Stimulated activated CD8-positive, alpha-beta memory T cell treated with anti-CD3 and anti-CD28 coated beads, Interleukin-7, amount 100 ng/mL, for 48 hours (primary cell): Measurements from ENCODE around the gene SHLD1.
"Not testable (repeated sequence)": the region's sequence is repeated elsewhere in the genome, so short reads cannot be mapped to it uniquely, and the experiment has no call there.

Experiments
- DNase-seq, 2 donors: peaks; one replicate each; pipeline ENCODE4 v3.0.0-alpha.2; 2020; ENCODE audit warnings: low read depth in 1 of 2; ENCODE audit errors: extremely low read depth in 1 of 2

The SHLD1 gene

DNA sequence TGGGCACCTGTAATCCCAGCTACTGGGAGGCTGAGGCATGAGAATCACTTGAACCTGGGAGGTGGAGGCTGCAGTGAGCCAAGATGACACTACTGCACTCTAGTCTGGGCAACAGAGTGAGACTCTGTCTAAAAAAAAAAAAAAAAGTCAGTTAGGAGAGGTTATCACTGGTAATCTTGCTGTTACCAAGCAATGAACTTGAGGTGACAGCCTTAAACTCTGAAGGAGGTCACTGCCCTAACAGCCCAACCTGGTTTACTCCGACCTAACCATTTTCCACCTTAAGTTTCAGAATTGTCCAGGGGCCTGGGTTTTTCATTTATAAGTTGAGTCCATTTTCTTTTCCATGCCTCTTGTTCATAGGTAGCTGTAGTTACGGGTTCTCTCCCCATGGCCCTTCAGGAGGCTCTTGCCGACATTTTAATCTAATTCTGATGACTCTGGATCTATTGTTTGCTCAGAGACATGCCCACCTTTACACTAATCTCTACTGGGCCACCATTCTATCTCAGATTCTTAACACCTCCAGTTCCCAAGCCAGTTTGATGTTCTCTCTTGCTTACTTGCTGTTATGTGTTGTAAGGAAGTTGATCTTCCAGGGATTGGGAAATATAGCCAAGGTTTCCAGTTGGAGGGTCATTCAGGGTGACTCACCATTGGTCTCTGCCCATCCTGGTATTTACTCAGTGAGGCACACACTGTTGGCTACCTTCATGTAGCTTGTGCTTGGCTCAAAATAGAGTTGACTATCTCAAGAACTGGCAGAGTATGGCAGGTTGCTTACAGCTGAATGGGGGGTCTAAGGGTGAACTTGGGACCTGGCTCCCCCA lies 29.1 kb downstream of the SHLD1 start:
- DNase-seq, result no peak

DNA sequence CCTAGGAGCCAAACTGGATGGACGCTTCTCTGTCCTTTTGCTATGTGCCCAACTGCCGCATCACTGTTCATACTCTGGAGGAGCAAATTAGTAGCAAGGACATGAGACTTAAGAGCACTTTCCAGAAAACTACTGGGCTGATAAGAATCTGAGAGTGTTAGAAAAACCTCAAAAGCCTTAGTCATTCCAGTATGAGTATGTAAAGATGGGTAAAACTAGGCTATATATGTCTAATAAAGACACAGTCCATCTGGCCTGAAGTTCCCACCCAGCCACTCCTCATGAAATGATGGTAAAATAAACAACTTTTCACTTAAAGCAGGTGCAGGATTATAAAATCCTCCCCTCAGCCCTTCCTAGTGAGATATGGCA lies 30.6 kb downstream of the SHLD1 start:
- DNase-seq, result no peak

DNA sequence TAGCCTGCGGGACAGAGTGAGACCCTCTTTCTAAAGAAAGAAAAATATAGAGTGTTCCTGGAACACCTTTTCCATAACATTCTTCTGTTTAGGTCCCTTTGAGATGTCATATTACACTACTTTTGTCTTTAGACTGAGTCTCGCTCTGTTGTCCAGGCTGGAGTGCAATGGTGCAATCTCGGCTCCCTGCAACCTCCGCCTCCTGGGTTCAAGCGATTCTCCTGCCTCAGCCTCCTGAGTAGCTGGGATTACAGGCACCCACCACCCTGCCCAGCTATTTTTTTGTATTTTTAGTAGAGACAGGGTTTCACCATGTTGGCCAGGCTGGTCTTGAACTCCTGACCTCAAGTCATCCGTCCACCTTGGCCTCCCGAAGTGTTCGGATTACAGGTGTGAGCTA lies 31.2 kb downstream of the SHLD1 start:
- DNase-seq, result not testable (repeated sequence)

DNA sequence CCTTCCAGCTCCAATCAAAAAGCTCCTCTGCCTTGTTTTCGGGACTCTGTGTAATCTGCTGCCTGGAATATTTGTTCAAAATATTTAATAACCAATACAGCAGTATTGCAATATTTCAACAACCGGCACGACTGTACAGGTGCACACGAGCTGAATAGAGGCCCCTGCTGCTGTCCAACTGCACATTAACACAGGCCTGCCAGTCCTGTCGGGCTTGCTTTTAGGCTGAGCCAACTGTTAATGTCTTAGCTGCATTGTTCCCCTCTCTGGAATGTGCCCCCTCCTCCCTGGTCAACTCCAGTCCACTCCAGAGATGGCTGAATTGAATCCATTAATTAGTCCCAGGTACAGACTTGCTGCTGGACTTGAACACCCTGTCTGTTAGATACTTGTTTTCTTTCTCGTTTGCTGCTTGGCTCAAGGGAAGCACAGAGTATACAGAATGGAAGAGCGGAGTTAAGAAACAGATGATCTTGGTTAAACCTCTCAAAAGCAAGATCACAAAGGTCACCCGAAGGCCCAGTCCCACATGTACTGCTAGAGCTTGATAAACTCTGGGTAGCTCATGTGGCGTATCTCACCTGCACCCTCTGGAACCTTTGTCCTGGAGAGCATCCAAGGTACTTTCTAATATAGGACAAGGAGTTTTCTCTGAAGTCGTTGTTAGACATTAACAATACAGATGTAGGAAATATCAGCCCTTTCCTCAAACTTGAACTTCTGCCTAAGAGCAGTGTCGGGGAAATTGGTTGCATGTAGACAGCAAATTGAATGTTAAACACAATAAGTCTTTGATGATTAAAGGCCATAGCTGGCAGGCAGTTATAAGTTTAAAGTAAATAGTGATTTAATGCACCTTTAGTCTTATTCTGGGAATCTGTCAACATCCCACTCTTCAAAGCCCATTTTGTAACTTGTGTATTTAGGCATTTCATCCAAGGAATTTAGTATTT lies 31.9 kb downstream of the SHLD1 start:
- no peak for DNase-seq

DNA sequence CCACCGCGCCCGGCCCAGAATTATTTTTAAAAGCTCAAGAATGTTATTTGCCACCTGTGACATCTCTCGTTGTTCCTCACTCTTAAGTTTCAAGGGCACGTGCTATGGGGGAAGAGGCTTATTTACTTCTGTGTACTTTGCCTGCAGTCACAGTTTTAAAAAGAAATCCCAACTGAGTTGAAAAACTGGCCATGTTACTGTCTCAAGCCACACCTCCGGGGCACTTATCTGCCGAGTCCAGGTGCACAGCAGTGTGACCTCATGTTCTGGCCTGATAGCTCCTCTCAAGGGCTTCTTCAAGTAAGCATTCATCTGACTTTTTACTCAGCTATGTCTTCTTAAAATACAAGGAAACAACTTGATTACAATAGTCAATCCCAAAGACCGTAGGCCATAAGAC lies 34.5 kb downstream of the SHLD1 start:
- DNase-seq, result no peak

DNA sequence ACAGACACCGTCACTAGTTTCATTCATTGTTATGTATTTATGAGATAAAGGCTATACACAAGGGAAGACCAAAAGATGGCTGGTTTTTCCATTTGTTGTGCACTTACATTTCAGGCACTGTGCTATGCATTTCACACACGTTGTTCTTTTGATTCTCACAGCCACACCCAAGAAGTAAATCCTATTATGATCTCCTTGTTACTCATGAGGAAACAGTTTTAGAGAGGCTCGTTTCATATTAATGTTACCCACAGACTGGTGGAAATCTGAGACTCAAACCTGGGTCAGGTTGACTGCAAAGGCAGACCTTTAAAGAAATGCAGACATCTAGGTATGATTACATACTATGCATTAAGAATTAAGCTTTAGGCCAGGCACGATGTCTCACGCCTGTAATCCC lies 34.9 kb downstream of the SHLD1 start:
- no peak for DNase-seq

DNA sequence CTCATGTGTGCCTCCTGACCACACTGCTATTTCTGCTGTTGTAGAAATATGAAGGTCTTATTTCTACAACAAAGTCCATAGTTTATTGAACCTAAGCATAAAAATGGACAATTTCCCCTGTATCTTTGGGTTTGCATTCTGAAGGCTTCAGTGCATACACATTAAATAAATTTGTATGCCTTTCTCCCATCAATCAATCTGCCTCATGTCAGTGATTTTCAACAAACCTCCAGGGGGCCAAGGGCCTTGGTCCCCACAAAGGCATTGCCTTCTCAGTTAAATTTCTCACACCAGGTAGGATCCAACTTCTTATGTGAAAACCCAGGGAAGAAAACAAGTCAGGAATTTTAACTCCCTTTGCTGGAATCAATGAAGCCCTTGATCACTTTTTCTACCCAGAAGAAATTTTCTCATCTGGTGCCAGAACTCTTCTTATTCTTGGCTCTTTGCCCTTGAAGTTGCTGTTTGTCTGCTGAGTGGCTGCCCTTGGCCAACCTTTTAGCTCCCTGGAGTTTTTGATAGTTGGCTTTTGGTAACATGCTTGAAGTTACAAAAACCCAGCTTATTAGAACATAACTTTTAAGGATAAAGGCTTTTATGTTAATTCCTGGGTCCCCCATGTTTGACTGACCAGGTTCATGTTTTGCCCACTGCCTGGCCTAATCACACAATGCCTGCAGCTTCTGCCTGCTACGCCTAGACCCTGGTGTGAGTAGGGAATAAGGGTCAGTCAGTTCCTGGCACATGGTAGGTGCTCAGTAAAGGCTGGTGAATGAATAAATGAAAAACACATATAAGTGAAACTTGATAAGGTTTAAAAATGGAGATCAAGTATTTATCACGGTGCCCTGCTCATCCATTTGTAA lies 37.0 kb downstream of the SHLD1 start:
- no peak for DNase-seq

DNA sequence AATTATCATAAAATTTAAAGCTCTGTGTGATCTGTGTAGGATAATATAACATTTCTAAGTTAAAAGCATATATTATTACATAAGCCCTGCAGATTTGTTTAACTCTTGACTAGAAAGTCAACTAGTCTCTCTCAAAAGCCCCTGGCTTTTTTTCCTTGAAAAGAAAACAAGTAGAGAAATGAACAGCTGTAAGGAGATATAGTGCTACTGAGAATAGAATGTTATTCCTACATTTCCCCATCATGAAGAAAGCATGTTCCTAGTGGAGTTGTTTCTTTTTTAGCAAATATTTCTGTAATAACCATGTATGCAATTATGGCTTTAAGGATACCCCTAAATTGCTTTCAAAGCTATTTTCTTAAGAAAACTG lies 37.6 kb downstream of the SHLD1 start:
- DNase-seq, result no peak

DNA sequence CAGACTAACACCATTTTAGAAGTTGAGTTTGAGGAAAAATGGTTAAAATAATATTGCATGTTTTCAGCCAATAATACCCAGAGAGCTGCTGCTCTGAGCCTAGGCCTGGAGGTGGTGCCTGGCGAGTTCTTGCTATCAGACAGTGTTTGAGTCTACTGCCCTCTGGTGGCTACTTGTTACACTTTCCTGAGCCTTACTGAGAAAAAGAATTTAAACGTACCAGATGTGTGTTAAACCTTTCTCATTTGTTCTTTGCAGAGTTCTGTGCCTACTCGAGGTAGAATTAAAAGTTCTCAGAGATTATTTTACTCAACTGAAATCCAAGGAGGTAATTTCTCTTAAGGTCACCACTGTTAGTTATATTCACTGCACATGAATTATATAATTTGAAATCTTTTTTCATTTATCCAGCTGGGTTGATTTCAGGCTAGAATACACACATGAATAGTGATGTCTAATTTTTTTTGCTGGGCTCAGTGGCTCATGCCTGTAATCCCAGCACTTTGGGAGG lies 38.2 kb downstream of the SHLD1 start:
- DNase-seq, result peak; percentile 16 to 65

DNA sequence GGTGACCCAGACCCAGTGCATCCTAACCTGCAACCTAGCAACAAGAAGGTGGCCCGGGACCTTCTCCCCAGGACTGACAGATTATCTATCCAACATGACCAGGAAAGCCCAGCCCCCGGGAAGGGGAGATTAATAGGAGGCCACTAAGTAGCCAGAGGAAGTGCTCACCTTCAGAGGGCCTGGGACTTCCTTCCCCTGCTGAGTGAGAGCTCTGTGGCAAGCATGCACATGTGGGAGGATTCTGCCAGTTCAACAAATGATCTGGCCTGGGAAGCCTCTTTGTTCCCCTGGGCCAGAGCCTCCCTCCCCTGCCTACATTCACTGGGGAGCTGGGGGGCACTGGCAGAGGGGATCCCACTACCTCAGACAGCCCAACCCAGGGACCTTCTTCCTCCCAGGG lies 39.6 kb downstream of the SHLD1 start:
- DNase-seq, result no peak

DNA sequence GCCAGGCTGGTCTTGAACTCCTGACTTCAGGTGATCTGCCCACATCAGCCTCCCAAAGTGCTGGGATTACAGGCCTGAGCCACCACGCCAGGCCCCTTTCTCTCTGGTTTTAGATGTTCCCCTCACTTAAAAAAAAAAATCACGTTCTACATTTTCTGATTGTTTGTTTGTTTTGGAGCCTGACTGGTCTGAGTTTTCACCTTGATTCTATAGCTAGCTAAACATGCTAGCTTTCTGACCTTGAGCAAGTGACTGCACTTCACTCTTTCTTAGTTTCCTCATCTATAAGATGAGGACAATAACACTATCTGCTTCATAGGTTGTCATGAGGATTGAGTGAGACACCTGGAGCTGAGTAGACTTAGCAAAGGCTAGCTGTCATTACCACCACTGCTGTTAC lies 43.7 kb downstream of the SHLD1 start:
- DNase-seq, result no peak

DNA sequence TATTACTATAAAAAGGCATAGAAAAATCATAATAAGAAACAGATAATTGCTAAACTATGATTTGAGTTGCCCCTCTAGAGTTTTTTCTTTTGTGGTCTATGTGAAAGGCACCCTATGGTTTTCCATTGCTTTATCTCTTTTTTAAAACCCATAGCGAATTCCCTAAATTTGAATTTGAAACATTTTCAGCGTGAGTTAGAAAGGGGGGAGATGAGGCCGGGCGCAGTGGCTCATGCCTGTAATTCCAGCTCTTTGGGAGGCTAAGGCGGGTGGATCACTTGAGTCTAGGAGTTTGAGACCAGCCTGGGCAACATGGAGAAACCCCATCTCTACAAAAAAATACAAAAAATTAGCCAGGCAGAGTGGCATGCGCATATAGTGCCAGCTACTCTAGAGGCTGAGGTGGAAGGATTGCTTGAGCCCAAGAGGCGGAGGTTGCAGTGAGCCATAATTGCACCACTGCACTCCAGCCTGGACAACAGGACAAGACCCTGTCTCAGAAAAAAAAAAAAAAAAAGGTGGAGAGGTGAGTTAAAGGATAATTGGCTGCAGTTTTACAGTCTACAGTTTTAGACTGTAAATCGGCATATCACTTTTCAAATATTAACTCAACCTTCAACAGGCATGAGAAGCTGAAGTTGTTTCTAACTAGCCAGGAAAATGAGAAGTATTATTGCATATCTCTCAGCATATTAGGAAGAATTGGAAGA lies 46.3 kb downstream of the SHLD1 start:
- no peak for DNase-seq

DNA sequence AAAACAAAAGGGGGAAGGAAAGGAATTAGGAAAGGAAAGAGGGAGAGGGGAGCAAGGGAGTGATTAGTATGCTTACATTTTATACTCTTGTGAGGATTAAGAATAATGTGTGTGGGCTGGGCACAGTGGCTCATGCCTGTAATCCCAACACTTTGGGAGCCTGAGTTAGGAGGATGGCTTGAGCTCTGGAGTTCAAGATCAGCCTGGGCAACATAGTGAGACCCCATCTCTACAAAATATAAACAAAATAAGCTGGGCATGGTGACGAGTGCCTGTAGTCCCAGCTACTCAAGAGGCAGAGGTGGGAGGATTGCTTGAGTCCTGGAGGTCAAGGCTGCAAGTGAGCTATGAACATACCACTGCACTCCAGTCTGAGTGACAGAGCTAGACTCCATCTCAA lies 47.0 kb downstream of the SHLD1 start:
- no peak for DNase-seq

DNA sequence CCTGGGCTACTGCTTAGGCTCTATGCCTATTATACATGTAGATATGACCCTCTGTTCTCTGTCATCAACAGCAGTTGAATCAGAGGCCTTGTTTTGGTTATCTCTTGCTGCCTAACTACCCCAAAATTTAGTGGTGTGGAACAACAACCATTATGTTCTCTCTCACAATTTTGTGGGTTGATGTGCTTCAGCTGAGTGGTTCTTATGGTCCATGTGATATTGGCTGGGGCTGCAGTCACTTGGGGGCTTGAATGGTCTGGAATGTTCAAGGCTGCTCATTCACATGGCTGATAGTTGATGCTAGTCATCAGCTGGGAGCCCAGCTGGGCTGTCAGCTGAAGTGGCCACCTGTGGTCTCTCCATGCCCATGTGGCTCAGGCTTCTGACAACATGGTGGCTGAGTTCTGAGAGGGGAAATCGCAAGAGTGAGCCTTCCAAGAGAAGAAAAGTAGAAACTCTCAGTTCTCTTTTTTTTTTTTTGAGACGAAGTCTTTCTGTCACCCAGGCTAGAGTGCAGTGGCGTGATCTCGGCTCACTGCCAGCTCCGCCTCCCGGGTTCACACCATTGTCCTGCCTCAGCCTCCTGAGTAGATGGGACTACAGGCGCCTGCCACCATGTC lies 47.8 kb downstream of the SHLD1 start:
- no peak for DNase-seq

DNA sequence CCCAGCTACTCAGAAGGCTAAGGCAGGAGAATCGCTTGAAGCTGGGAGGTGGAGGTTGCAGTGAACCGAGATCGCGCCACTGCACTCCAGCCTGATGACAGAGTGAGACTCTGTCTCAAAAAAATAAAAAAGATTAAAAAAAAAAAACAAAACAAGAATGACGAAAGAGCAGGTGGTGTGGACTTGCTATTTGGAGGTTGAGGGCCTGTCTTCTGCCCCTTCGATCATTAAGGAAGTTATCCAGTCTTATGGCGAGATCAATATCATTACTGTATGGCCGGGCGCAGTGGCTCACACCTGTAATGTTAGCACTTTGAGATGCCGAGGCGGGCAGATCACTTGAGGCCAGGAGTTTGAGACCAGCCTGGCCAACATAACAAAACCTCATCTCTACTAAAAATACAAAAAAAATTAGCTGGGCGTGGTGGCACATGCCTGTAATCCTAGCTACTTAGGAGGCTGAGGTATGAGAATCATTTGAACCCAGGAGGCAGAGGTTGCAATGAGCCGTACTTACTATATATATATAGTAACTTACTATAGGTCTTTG lies 53.6 kb downstream of the SHLD1 start:
- DNase-seq, result not testable (repeated sequence)

DNA sequence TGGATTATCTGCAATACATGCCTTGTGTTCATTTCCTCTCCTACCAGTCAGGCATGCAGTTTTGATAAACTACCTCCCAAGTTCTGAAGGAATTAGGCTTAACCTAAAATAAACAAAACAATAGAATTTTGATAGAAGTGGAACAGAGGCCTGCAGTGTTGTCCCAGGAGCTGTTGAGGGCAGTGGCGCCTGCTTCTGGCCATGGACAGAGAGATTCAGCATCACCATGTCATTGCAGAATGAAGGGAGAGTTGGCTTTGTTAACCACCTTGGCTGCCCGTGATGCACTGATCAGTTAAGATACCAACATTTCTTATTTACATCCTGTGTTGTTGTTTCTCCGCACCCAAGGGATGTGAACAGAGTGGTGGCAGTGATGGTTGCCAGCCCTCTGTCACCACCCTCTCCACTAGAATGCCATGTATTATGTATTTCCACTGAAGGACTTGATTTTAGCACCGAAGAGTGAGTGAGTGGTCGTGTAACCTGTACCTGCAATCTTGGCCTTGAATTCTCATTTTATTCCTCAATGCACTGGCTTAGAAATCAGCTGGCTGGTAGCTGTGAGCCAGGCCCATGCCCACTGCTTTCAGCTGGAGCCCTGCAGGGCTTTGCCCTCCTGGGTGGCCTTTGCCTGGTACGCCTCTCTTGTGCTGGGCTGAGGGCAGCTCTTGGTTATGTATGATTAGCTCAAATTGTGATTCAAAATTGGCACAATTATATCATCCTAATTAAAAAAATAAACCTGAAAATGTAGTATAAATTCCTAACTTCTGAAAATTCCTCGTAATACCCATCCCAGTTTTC lies 56.5 kb downstream of the SHLD1 start:
- DNase-seq, result no peak

DNA sequence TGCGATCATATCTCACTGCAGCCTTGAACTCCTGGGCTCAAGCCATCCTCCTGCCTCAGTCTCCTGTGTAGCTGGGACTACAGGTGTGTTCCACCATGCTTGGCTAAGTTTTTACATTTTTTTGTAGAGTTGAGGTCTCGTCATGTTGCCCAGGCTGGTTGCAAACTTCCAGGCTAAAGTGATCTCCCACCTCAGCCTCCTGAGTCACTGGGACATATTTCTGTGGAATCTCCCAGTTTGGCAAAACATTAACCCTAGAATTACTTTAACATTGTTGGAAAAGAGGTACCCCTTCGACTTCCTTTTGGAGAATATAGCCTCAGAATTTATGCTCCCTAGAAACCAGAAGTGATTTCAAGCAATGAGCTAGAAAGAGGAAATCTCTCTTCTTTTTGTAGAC lies 57.2 kb downstream of the SHLD1 start:
- DNase-seq, result no peak

DNA sequence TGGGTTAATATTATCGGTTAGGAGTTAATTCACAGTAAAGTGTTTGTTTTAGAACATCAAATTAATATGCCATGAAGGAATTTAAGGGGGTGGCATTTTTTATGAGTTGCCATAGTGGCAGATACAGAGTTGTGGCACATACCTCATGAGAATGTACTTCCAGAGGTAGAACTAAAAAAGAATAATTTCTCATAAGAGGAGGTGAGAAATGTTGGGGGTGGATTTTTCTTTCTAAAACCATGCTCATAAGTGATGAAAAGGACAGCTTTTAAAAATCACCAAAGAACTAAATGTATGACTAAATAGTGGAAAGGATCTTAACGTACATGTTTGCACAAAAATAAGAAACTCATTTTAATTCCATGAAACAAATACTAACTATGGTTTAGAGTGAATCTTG lies 58.7 kb downstream of the SHLD1 start:
- DNase-seq, result no peak

DNA sequence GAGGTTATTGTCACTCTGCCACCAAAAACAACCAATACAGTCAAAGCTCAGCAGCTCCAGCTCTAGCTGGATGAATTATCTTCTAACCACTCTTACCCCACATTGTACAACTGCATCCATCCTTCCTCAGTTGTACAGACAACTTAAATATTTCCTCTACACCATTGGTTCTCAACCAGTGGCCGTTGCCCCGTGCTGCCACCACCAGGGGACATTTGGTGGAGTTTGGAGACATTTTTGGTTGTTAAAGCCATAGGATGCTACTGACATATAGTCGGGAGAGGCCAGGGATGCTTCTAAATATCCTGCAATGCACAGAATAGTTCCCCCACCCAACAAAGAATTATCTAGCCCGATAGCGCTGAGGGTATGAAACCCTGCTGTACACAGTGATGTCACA lies 59.3 kb downstream of the SHLD1 start:
- DNase-seq, result no peak
